A549 treated with CORT108297 at 1 μM for 4 hours (cell line): ENCODE measurements around the gene METTL25B. TPM values are rescaled to one million over a fixed set of nuclear protein-coding genes. Genes with fewer than 3 reads are reported as not detected.

Source experiments
- total RNA-seq: library from RNA; stranded (reverse); fragments of 200-300 nt; extraction: Qiagen RNA extraction; gene quantifications from 5 replicates; pipeline ENCODE4 v1.2.3, GENCODE V29; 2022

Gene METTL25B
- total RNA-seq, result 20.7 to 26.6 TPM (median 25.5 TPM) in 5 replicates

DNA sequence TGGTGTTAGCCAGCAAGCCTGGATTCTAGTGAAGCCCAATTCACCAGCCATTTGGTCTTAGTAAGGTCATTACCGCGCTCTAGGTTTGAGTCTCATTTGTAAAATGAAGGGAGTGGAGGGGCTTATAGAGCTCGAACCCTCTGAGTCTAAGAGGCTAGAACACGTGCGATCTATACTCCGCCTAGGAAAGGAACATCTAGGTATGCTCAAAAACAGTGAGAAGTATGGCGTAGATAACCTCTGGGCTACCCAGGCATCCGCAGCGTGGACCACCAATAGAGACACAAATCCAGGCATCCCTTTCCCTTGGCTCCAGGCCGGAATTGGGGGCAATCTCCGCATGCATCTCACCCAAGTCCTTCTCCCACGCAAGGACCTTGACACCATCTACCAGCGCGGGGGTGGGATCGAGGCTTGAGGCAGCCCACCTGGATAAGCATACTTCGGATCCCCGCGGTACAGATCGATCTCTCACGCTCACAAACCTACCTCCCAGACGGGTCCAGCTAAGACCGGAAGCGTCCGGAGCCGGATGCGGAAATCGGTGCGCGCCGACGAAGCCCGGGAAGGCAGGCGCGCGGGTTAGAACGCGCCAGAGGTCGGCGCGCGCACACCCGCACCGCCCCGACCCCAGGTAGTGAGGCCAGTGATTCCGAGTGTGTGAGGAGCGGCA lies at the start of gene METTL25B:
METTL25B (plus strand) TSS at position 544 of the 673 bp plus-strand sequence. CDS start 636 bp downstream, outside the sequence.

DNA sequence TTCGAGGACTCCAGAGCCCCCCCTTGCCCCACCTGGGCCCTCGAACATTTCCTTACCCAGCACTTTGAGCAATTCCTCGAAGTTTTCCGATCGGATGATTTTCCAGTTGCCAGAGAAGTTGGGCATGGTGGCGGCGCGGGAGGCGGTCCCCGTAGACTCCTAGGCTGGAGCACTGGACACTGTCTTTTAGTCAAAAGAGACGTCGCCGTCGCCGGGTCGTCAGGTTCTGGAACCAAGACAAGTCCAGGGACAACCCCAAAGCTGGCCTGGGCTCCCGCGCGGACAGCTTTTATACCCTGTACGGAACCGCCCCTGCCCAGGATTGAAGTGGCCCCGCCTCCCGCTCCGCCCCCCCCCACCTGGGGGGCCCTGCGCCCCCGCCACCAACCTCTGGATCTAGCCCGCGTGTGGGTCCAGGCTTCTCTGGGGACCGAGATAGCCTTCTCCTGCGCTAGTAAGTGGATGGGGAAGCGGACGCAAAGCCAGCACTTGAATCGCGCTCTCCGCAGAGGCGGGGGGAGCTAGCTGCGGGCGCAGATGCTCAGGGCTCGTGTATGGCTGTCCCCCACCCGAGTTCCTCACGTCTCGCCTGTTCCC lies 22.9 kb upstream of the METTL25B start, which contains the start of gene CRABP2:
CRABP2 (minus strand) TSS at position 263 of the 597 bp plus-strand sequence; CDS start at position 126, 137 bp downstream.

DNA sequence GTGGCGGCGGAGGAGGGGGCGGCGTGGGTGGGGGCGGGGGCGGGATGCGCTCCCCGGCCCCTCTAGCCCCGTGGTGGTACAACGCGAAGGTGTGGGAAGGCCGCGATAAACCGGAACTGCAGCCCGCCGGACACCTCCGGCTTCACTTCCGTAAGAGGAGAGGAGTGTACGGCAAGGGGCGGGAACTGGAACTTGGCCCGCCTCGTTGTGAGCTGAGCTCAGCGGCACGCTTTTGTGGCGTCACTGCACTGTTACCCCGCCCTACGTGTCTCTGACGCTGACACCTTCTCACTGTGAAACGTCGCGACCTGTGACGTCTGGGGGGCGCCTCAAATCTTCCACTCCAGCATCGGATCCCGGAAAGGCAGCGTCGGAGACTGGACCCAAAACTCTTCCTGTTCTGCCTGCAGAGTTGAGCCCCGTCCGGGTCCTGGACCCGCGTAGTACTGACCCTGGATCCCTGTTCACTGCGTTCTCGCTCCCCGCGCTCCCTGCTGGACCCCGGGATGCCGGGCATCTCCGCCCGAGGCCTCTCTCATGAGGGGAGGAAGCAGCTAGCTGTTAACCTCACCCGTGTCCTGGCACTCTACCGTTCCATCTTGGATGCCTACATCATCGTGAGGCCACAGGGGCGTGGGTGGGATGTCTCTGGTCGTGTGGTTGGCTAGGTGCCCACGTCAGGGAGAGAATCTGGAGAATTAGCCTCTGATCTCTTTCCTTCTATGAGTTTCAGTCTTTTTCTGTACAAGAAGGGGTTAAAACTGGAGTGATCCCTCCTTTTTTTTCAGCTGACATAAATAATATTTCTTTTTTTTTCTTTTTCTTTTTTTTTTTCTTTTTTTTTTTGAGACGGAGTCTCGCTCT lies 562 bp downstream of the METTL25B start, which contains the start of gene ISG20L2:
ISG20L2 (minus strand) TSS at position 168 of the 864 bp plus-strand sequence. CDS start 1,114 bp downstream, outside the sequence.

DNA sequence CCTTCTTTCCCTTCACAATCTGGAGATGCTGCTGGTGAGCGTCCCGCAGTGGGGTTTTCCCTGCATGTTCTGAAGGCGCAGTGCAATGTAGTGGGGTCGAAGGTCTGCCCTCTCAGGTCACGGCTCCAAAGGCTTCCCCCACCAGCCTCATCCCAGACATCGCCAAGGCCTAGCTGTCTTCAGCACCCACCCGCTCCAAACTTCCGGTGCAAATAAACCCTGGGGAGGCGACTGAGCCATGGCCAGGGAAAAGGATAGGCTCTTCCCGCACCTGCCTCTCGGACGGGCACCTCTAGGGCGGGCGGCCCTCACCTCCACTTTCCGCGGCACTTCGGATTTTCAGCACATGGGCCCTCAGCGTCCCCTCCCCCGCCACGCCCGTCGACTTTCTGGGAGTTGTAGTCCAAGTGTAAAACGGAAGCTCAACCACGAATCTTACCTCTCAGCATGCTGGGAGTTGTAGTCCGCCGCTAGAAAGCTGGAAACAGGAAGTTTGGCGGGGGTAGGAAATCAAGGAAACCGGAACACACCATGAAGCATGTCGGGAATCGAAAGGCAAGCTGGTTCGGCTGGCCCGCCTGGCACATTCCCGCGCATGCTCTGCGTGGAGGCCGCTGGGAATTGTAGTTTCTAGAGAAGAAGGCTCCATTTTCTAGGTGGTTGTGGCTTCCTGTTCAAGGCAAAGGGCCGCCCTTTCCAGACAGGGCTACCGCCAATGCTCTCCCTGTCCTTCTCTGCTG lies 12.6 kb downstream of the METTL25B start, which contains the start of gene MRPL24:
MRPL24 (minus strand) TSS at position 348 of the 740 bp plus-strand sequence. CDS start 2,384 bp downstream, outside the sequence.

DNA sequence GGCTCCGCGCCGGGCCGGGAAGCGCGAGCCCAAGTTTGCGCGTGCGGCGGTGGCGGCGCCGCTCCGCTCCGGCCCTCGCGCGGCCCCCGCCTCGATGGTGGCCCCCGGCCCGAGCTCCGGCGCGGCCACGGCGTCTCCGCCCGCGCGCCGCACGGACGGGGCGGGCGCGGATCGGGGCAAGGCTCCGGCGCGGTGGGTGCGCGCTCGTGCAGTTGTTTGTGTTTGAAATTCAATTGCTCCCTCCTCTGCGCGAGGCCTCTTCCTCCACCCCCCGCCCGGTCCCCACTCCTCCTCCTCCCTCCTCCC lies 23.1 kb downstream of the METTL25B start, which contains the start of gene HDGF:
HDGF (minus strand) TSS at position 225 of the 306 bp plus-strand sequence. CDS start 246 bp downstream, outside the sequence.

DNA sequence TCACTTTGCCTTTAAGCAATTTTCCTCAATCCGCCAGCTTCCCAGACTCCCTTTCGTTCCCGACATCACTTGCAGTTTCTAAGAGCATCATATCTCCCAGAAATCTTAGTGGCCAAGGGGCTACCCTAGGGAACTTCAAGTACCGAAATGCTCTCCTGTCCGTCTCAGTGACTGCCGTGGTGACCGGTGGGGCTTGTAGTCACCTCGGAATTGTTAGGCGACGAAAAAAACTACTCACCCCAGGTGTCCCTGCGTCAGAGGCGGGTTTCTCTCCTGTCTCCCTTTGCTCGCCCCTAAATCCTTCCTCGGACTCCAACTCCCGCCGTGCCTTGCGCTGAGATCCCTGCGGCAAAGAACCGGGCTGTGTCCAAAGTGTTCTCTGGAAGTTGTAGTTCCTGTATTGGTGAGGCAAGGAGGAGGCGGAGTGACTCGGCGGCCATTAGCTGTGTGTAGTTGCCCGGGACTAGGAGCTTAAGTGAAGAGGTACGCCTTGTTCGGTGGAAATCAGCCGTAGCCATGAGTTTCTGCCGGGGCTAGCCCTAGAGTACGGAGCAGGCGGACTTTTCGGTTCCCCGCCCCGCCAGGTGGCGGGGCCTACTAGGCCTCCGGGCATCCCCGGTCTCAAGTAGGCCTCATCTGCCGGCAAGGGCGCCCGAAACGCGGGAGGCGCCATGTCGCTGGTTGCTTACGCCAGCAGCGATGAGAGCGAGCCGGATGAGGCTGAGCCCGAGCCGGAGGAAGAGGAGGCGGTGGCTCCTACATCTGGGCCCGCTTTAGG lies 39.0 kb downstream of the METTL25B start, which contains the start of gene PRCC:
PRCC (plus strand) TSS at position 435 of the 778 bp plus-strand sequence; CDS start at position 672, 237 bp downstream.

Other genes starting within 250 kb of the METTL25B start
- gene MEF2D, start 227.7 kb upstream of the METTL25B start, total RNA-seq, result 20.9 to 35.5 TPM (median 30.3 TPM) in 5 replicates
- gene IQGAP3, start 155.9 kb upstream of the METTL25B start, total RNA-seq, result 12.2 to 20.9 TPM (median 18.6 TPM) in 5 replicates
- gene TTC24, start 148.7 kb upstream of the METTL25B start, total RNA-seq, result not detected in 5 replicates
- gene NAXE, start 136.7 kb upstream of the METTL25B start, total RNA-seq, result 133 to 172 TPM (median 169 TPM) in 5 replicates
- gene GPATCH4, start 127.0 kb upstream of the METTL25B start, total RNA-seq, result 62.7 to 97.9 TPM (median 67.4 TPM) in 5 replicates
- gene HAPLN2, start 109.1 kb upstream of the METTL25B start, total RNA-seq, result 0.14 to 0.21 TPM (median 0.14 TPM) in 3 of 5 replicates, not detected in the others
- 0.05 to 0.12 TPM in 2 of 5 replicates, not detected in the others for gene BCAN, start 86.4 kb upstream of the METTL25B start, total RNA-seq
- 1.2 to 1.5 TPM (median 1.3 TPM) in 5 replicates for gene NES, start 51.1 kb upstream of the METTL25B start, total RNA-seq
- gene CRABP2, start 22.9 kb upstream of the METTL25B start, total RNA-seq, result 10.1 to 14.1 TPM (median 11.0 TPM) in 5 replicates
- gene ISG20L2, start 297 bp downstream of the METTL25B start, total RNA-seq, result 39.8 to 52.9 TPM (median 44.0 TPM) in 5 replicates
- 173 to 203 TPM (median 195 TPM) in 5 replicates for gene MRPL24, start 12.6 kb downstream of the METTL25B start, total RNA-seq
- gene HDGF, start 23.2 kb downstream of the METTL25B start, total RNA-seq, result 422 to 452 TPM (median 434 TPM) in 5 replicates
- 71.8 to 77.9 TPM (median 77.7 TPM) in 5 replicates for gene PRCC, start 39.1 kb downstream of the METTL25B start, total RNA-seq
- 2.8 to 5.1 TPM (median 3.9 TPM) in 5 replicates for gene SH2D2A, start 88.4 kb downstream of the METTL25B start, total RNA-seq
- gene INSRR, start 130.6 kb downstream of the METTL25B start, total RNA-seq, result 0.01 TPM in 1 of 5 replicates, not detected in the others
- 0.06 to 0.15 TPM (median 0.12 TPM) in 5 replicates for gene NTRK1, start 132.4 kb downstream of the METTL25B start, total RNA-seq
- 7.8 to 11.1 TPM (median 9.9 TPM) in 5 replicates for gene PEAR1, start 165.2 kb downstream of the METTL25B start, total RNA-seq
- gene LRRC71, start 192.2 kb downstream of the METTL25B start, total RNA-seq, result 0.07 to 0.21 TPM (median 0.13 TPM) in 5 replicates